Transverse colon (tissue), 4 donors: ENCODE results near the gene CAMTA1. TPM values are rescaled to one million over a fixed set of nuclear protein-coding genes. Genes with fewer than 3 reads are reported as not detected.

Experiments
- DNase-seq: peaks from one replicate; pipeline ENCODE4 v3.0.0-alpha.2; 2019
- H3K27ac ChIP-seq, 4 donors: fragments of 200-600 bp; sonication (generic); 2 replicates each; pipeline ENCODE4 v1.5.1; 2016 to 2018; ENCODE audit warnings: inconsistent platforms in 4 of 4
- H3K27me3 ChIP-seq: fragments of 200-600 bp; sonication (generic); 2 replicates; pipeline ENCODE4 v1.5.1; 2017; ENCODE audit warnings: inconsistent platforms
- H3K36me3 ChIP-seq, 4 donors: fragments of 200-600 bp; sonication (generic); 2 replicates each; pipeline ENCODE4 v1.5.1; 2017 to 2019; ENCODE audit warnings: inconsistent platforms in 4 of 4
- H3K4me1 ChIP-seq, 4 donors: fragments of 200-600 bp; sonication (generic); 2 replicates each; pipeline ENCODE4 v1.5.1; 2017 to 2020; ENCODE audit warnings: inconsistent platforms in 4 of 4
- H3K4me3 ChIP-seq, 4 donors: fragments of 200-600 bp; sonication (generic); 1 replicate in 1 of 4; 2 replicates in 3 of 4; pipeline versions ENCODE4 v1.5.1 to v1.6.1; 2017 to 2019; ENCODE audit warnings: inconsistent platforms in 4 of 4
- H3K9me3 ChIP-seq, 2 donors: fragments of 200-600 bp; sonication (generic); 2 replicates each; pipeline ENCODE4 v1.5.1; 2017 to 2019; ENCODE audit warnings: inconsistent platforms in 2 of 2
- EP300 ChIP-seq: sonication (generic); formaldehyde crosslinking; IDR thresholded peaks from one replicate; pipeline ENCODE4 v1.6.1; 2017; ENCODE audit warnings: antibody characterized with exemption, low read depth
- POLR2A ChIP-seq: fragments of 450-650 bp; IDR thresholded peaks from one replicate; pipeline ENCODE4 v1.6.1; 2016; ENCODE audit warnings: antibody characterized with exemption, mild to moderate bottlenecking, moderate library complexity
- POLR2AphosphoS5 ChIP-seq, 3 donors: sonication (generic); formaldehyde crosslinking; IDR thresholded peaks; one replicate each; pipeline ENCODE4 v1.6.1; 2016; ENCODE audit warnings: antibody characterized with exemption in 3 of 3
- WGBS, 2 donors: methylation state at CpG; one replicate each; pipeline ENCODE4 v1.1.5; 2018; ENCODE audit warnings: low coverage in 1 of 2; 5-methylcytosine and 5-hydroxymethylcytosine counted together
- in situ Hi-C, 4 donors: fragments of 200-750 bp; cut with MboI; loops; one replicate each; pipeline versions ENCODE4 v1.15.0 to v1.15.1; 2017; ENCODE audit warnings: low sequenced_read_pairs in 3 of 4, low pct_ligation_motif_present in 1 of 4, low pct_unique_long_range_greater_than_20kb in 1 of 4
- intact Hi-C: fragments of 100-400 bp; cut with DNase I; formaldehyde crosslinking; loops from one replicate; pipeline ENCODE4 v1.15.1; 2023; ENCODE audit warnings: low total_unique reads
- total RNA-seq, 4 donors: library from RNA; depleted of rRNA; stranded (reverse); fragments of >200 nt; gene quantifications; one replicate each; pipeline ENCODE4 v1.1.0, GENCODE V29; 2016
- TF ChIP-seq, protein P1 (sequence below), 5 experiments: fragments of 200-600 bp in 3 of 5; fragments of 450-650 bp in 2 of 5; sonication (generic) in 3 of 5; IDR thresholded peaks; 1 replicate in 2 of 5; 2 replicates in 3 of 5; pipeline ENCODE4 v1.5.1; 2016 to 2017; ENCODE audit warnings: antibody characterized with exemption in 5 of 5, inconsistent platforms in 3 of 5, mild to moderate bottlenecking in 2 of 5, moderate library complexity in 1 of 5

The CAMTA1 gene
- total RNA-seq, 4 donors from 2014 or later: 93.8 to 268 (median 130) TPM

DNA sequence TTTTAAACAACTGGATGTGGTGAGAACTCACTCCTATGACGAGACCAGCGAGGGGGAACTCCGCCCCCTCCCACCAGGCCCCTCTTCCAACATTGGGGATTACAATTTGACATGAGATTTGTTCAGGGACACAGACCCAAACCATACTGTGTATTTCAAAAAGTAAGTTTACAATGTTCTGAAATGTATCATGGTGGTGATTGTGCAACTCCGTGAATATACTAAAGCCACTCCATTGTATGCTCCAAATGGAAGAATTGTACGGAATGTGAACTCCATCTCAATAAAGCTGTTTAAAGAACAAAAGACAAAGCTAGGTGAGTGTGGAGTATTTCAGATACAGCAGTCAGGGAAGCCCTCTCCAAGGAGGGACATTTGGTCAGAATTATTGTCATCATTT is 553.8 kb downstream of the CAMTA1 start:
- Histone ChIP-seq H3K36me3 (no peaks in the 10 kb centered on the region), H3K9me3 (no peaks in the 10 kb centered on the region), H3K4me1 (peaks cover 4 to 27% (median 9%) of the 10 kb centered on the region in 4 donors), H3K4me3 (no peak overlapping the region), H3K27me3 (no peaks in the 10 kb centered on the region), H3K27ac (no peak overlapping the region)
- 91 to 100% methylated on average over 3 to 5 of the region's 5 CpGs for WGBS, 2 donors
- in situ Hi-C loops (no loop called here), intact Hi-C loops (no loop called here)
- DNase-seq: no peak
- TF ChIP-seq, protein P1, sequence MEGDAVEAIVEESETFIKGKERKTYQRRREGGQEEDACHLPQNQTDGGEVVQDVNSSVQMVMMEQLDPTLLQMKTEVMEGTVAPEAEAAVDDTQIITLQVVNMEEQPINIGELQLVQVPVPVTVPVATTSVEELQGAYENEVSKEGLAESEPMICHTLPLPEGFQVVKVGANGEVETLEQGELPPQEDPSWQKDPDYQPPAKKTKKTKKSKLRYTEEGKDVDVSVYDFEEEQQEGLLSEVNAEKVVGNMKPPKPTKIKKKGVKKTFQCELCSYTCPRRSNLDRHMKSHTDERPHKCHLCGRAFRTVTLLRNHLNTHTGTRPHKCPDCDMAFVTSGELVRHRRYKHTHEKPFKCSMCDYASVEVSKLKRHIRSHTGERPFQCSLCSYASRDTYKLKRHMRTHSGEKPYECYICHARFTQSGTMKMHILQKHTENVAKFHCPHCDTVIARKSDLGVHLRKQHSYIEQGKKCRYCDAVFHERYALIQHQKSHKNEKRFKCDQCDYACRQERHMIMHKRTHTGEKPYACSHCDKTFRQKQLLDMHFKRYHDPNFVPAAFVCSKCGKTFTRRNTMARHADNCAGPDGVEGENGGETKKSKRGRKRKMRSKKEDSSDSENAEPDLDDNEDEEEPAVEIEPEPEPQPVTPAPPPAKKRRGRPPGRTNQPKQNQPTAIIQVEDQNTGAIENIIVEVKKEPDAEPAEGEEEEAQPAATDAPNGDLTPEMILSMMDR (IDR thresholded peaks at IDR 0.05): no peak
- TF ChIP-seq EP300 (no peak), POLR2AphosphoS5 (IDR thresholded peaks at IDR 0.05) (no peak), POLR2A (no peak)

DNA sequence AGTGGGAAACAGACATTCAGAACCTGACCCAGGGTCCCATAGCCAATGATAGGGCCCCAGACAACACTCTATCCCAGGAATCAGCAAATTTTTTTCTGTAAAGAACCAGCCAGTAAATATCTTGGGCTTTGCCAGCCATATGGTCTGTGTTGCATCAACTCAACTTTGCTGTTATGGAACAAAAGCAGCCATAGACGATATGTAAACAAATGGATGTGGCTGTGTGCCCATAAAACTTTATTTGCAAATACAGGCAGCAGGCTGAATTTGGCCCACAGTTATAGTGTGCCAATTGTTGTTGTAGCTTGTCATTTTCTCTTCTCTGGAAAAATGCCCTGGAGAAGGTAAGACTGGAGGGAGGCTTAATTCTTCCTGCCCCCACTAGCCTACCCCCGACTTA is 554.7 kb downstream of the CAMTA1 start:
- Histone ChIP-seq H3K4me1 (peaks cover 0 to 18% (median 3%) of the 10 kb centered on the region in 4 donors), H3K36me3 (no peaks in the 10 kb centered on the region), H3K9me3 (no peaks in the 10 kb centered on the region), H3K4me3 (no peak overlapping the region), H3K27ac (peak overlapping the region in 1 of 4 donors; percentile 57), H3K27me3 (no peaks in the 10 kb centered on the region)
- intact Hi-C loops: no loop called here
- no peak for DNase-seq
- in situ Hi-C loops: no loop called here
- TF ChIP-seq, protein P1 (IDR thresholded peaks at IDR 0.05): no peak
- TF ChIP-seq EP300 (no peak), POLR2AphosphoS5 (IDR thresholded peaks at IDR 0.05) (peak; percentile 9 to 62 (median 53))
- WGBS, 2 donors: 0 to 32% methylated on average over 1 to 2 of the region's 2 CpGs

DNA sequence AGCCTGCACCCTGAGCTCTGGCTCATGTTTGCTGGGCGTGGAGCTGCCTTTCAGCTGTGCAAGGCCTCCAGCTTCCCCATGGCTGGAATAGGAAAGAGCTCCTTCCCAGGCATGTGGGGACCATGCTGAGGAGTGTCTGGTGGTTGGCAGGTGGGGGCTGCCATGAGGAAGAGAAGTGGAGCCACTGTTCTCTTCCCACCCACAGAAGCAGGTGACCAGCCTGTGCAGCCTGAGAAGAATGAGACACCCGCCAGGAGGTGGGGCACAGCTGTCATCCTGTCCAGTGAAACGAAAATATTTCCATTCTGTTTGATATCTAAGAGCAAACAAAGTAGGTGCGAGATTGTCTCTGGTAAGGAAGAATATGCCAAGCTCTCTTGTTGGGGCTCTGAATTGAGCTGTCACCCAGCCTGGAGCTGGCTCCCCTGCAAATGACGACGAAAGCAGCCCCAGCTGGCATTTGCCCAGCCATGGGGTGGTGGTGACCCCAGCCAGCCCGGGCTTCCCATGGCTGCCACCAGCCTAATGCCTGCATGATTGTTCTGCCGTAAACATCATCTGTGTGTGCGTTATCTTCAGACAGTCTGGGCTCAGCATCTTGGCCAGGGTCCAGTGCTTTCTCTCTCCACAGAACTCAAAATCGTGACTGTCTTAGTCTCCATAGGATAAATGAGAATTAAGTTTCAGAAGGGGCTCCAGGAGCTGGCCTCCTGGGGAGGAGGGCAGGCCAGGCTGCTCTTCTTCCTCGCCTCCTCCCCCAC is 556.1 kb downstream of the CAMTA1 start:
- peak overlapping the region; percentile 9 to 57 (median 36) for H3K27ac ChIP-seq
- intact Hi-C loops: no loop called here

DNA sequence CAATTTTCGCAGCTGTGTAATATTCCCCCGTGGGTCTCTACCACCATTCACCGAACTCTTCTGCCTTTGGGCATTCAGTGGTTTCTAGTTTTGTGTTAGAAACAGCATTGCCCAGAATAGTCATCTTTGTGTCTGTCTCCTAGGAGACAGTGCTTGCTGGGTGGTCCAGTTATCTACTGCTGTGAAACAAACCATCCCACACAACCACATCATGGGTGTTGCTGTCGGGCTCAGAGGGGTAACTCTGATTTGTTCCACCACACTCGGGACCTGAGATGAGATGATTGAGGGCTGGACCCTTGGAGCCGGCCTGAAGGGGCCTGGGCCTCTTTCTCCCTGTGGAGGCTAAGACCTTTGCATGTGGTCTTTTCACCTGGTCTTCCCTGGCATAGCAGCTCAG is 558.6 kb downstream of the CAMTA1 start:
- no peak for DNase-seq
- Histone ChIP-seq H3K27ac (no peak overlapping the region), H3K27me3 (no peaks in the 10 kb centered on the region), H3K4me1 (peaks cover 0 to 15% (median 2%) of the 10 kb centered on the region in 4 donors), H3K4me3 (no peak overlapping the region), H3K9me3 (no peaks in the 10 kb centered on the region), H3K36me3 (no peaks in the 10 kb centered on the region)
- 84 to 100% methylated on average over 2 to 6 of the region's 6 CpGs for WGBS, 2 donors
- in situ Hi-C loops (no loop called here), intact Hi-C loops (no loop called here)
- TF ChIP-seq EP300 (no peak), POLR2AphosphoS5 (IDR thresholded peaks at IDR 0.05) (no peak), POLR2A (no peak)
- TF ChIP-seq, protein P1 (IDR thresholded peaks at IDR 0.05): no peak

More for the DNA sequence above, 556.1 kb downstream of the CAMTA1 start:
- no peaks in the 10 kb centered on the region for H3K27me3 ChIP-seq
- H3K9me3 ChIP-seq: no peaks in the 10 kb centered on the region
- in situ Hi-C loops: no loop called here
- 38% methylated on average over 2 to 11 of the region's 11 CpGs for WGBS, 2 donors
- H3K36me3 ChIP-seq: no peaks in the 10 kb centered on the region
- TF ChIP-seq POLR2A (no peak), EP300 (no peak), POLR2AphosphoS5 (IDR thresholded peaks at IDR 0.05) (no peak)
- TF ChIP-seq, protein P1 (IDR thresholded peaks at IDR 0.05): no peak
- H3K4me1 ChIP-seq: peaks cover 0 to 11% (median 2%) of the 10 kb centered on the region in 4 donors
- no peak overlapping the region for H3K4me3 ChIP-seq
- DNase-seq: peak; percentile 19
